H4 (cell line): Measurements from ENCODE around the gene ARHGAP35. TPM values are rescaled to one million over a fixed set of nuclear protein-coding genes. Genes with fewer than 3 reads are reported as not detected.

ENCODE experiments used
- DNase-seq: peaks from one replicate; pipeline ENCODE4 v3.0.0-alpha.2; 2015; ENCODE audit warnings: low spot score
- total RNA-seq: library from RNA; depleted of rRNA; stranded (reverse); fragments of >200 nt; shearing (Covaris generic); gene quantifications from 2 replicates; pipeline ENCODE4 v1.2.3, GENCODE V29; 2014; rRNA removed

Gene ARHGAP35
- total RNA-seq, 1 experiment from 2014 or later: 27.1 TPM

DNA sequence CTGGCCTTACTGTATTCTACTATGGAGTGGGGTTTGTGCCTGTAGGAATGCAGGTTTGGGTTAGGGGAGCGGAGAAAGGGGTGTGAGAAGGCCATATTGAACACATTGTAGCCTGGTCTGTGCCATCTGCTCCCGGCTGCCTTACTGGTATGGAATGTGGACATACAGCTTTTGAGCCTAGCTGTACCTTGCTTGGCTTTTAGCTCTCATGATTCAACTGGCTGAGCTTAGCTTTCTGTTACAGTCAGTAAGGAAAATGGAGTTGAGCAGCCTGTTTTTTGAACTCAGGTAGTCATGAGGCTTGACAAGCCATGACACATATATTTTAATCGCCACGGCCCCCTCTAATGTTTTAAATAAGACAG, 41.6 kb downstream of the ARHGAP35 start:
- no peak for DNase-seq

DNA sequence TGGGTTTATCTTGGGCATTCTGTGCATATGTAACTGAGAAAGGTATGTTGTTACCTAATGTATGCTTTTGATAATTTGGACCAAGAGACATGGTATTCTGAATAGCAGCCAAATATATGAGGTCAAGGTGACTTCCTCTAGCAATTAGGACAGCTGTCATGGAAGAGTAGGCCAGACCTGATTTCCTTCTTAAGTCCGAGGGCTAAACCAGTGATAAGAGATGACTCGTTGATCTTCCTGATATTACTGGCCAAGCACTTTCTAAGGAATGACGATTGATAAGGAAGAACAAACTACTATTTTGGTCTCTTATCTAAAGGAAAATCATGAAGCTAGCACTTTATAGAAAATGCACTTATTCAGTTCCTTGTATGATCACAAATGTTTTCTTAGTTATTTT, 42.7 kb downstream of the ARHGAP35 start:
- no peak for DNase-seq

DNA sequence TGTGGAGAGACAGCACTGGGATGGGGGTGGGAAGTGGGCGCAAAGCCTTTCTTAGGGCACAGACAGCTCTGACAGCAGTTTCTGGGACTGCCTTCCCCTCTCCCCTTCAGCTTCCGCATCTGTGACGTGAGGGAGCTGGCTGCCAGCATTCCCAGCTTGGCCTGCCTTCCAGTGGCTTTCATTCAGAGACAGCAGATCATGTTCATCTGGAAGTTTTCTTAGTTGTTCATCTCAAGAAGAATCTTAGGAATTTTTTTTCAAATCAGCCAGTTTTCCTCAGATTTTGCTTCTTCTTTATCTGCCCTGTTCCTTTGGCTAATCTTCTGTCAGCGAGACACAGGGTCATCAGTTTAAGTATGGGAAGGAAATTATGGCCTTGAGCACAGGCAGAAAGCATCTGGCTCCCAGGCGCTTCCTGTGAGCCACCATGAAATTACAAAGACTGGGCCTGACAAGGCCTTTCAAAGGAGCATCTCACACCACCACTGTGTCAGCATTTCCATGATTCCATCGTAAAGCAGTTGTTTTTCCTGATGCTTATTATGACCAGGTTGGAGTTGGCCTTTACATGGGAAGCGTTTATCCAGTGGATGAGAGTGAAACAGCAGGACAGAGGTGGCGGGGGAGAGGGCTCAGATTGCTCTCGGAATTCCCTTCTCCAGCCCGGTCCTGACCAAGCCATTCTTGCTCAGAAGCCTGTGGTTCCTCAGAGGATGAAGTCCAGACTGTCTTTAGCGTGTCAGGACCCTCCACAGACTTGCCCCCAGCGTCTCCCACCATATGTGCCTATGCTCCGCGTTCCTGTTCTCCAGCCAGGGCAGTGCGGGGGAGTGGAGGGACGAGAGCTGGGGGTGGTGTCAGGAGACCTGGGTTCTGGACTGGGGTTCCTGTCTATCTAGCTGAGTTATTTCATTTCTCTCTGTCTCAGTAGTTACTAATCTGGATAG, 43.6 kb downstream of the ARHGAP35 start:
- no peak for DNase-seq

- no peak for DNase-seq
Measured at GRCh38 chr19:46906221-46906620, 45.4 kb downstream of the ARHGAP35 start.

DNA sequence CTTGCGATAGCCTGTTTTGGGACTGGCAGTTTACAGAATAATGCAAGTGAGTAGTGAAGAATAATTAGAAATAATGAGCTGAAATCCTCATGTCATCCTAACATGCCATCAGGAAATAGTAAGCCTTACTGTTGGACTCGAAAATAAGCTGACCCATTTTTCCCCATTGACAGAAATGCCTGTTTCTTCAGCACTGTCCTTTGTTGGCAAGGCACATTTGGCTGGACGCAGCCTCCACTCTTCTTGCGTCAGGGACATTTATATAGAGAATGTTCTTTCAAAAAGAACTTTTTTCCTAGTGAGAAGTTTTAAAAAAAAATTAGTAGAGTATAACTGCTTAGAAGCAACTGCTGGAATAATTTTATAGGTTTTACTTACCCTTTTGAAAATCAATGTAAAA, 47.1 kb downstream of the ARHGAP35 start:
- no peak for DNase-seq

DNA sequence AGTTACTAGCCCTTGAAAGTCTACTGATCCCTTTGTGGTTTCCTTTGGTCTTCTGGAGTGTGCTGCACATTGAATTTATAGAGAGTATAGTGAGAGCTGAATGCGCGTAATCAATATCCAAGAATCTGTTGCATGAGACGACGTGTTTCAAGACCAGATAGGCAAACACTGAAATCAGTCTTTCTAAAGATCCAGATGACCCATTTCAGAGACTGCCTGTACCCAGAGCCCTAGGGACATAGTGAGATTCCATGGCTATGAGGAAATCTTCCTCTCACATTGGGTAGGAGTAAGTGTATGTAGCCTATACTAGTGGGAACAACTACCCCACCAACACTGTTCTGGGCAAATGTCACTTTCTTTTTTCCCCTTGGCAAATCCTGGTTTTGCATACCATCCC, 48.6 kb downstream of the ARHGAP35 start:
- no peak for DNase-seq

Other genes starting within 250 kb of the ARHGAP35 start
- gene PTGIR, start 235.9 kb upstream of the ARHGAP35 start, total RNA-seq: 0.06 and 0.08 TPM in 2 replicates
- gene GNG8, start 224.8 kb upstream of the ARHGAP35 start, total RNA-seq: not detected in 2 replicates
- gene DACT3, start 199.8 kb upstream of the ARHGAP35 start, total RNA-seq: 0.56 and 0.78 TPM in 2 replicates
- gene PRKD2, start 143.9 kb upstream of the ARHGAP35 start, total RNA-seq: 14.3 and 18.0 TPM in 2 replicates
- gene FKRP, start 114.9 kb upstream of the ARHGAP35 start, total RNA-seq: 16.2 and 33.4 TPM in 2 replicates
- 29.9 and 33.5 TPM in 2 replicates for gene STRN4, start 114.5 kb upstream of the ARHGAP35 start, total RNA-seq
- gene SLC1A5, start 72.4 kb upstream of the ARHGAP35 start, total RNA-seq: 159 and 163 TPM in 2 replicates
- 363 and 394 TPM in 2 replicates for gene AP2S1, start 10.2 kb upstream of the ARHGAP35 start, total RNA-seq
- 0.29 TPM in 1 of 2 replicates, not detected in the other for gene NPAS1, start 158.8 kb downstream of the ARHGAP35 start, total RNA-seq
- gene TMEM160, start 187.6 kb downstream of the ARHGAP35 start, total RNA-seq: 33.7 and 35.8 TPM in 2 replicates